HG03108 (cell line): ENCODE data around the gene ABRACL.
"Not testable (repeated sequence)": the region's sequence is repeated elsewhere in the genome, so short reads cannot be mapped to it uniquely, and the experiment has no call there.

Source experiments
- ATAC-seq: cut with Tn5 transposase; IDR thresholded peaks from one replicate; pipeline ENCODE4 v1.9.1; 2021; ENCODE audit warnings: moderate library complexity; ENCODE audit not compliant: unreplicated experiment

Gene ABRACL

DNA sequence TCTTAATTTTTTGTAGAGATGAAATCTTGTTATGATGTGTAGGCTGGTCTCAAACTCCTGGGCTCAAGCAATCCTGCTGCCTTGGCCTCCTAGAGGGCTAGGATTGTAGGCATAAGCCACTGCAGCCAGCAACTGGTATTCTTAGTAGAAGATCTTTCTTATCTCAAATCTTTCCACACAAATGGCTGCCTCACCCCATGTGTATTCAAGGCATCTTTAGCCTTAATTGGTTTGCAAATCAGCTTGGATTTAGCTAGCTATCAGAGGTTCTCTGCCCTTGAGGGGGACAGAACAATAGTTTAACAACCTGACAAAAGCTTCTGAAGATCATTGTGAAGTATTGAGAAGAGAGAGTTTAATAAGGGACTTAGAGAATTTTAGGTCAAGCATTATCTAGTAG is 17.9 kb upstream of the ABRACL start:
- no peak for ATAC-seq

DNA sequence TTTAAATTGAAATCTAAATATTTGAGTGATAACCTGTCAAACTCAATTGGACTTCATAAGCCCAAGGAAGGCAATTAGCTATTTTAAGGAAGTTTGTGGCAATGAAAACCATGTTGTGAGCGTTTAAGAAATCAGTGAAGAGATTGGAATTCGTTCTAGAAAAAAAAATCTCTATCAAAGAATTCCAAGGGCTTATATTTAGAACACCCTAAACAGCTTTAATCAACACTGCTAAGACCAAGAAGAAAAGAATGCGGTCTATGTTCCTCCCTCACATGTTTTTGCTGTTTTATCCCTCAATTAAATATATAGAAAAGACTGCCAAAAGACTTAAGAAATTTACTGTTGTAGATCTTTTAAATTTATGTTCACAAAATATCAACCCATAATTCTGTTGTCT is 16.6 kb upstream of the ABRACL start:
- ATAC-seq: no peak

DNA sequence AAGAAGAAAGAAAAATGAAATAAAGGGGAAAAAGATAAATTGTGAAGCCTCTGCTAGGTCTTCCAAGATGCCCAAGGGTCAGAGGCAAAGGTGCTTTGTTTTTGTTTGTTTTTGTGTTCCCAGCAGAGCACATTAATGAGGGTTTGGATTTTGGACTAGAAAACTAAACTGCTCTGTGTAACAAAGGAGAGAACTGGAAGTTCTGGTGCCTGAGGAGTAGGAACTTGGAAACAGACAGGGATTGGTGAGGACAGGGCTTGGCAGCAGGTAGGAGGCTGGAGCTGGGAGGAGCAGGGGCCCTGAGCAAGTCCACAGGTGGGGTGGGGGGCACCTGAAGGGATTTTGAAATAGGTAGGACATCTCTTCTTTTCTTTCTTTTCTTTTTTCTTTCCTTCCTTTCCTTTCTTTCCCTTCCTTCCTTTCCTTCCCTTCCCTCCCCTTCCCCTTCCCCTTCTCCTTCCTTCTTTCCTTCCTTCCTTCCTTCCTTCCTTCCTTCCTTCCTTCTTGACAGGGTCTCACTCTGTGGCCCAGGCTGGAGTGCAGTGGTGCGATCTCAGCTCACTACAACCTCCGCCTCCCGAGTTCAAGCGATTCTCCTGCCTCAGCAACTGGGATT is 15.3 kb upstream of the ABRACL start:
- no peak for ATAC-seq

DNA sequence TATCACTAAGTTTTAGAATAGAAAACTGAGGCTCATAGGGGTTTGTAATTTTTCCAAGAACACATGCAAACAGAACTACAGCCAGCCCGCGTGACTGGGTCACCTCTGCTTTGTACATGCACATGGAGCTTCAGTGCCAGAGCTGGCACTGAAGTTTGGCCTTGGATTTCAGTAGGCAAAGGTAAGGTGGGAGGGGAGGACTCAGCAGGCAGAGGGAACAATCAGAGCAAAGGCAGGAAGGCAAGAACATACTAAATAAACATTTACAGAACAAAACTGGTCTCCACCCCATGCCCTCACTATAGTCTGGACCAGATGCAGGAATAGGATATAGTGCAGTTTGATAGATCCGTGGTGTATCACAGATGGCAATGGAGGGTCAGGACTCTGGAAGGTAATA is 13.6 kb upstream of the ABRACL start:
- no peak for ATAC-seq

DNA sequence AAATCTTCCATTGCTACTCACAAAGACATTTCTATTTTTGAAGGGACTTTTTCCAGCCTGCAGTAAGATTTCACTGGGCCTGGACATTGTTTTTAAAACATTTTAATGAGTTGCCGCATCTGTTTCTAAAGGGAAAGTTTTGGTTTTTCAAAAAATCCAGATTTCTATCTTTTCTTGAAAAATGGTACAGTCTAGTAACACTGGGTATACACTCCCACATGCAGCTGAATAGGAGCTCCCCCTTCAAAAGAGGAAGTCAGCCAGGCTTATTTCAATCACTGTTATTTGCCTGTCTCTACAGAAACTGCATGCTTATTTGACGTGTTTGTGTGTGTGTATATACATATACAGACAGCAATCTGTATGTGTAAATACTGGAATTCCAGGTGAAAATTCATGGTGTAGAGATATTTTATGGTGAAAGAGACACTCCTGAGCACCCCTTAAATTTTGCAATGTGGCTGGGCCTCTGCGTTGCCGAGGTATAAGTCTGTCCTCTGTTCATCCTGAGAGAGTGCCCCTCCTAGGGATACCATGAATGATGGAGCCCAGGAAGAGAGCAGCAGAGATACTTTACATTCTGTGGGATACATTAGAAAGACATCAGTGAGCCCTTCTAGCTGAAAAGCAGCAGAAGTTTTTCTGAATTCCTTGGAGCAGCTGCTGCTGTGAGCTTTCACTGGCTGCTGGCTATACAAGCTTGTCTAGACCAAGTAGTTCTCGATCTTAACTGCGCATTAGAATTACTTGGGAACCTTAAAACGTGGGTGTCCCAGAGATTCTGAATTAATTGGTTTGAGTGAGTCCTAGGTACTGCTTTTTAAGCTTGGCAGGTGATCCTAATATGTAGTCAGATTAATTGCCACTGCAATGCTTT is 12.0 kb upstream of the ABRACL start:
- ATAC-seq: peak; percentile 78

DNA sequence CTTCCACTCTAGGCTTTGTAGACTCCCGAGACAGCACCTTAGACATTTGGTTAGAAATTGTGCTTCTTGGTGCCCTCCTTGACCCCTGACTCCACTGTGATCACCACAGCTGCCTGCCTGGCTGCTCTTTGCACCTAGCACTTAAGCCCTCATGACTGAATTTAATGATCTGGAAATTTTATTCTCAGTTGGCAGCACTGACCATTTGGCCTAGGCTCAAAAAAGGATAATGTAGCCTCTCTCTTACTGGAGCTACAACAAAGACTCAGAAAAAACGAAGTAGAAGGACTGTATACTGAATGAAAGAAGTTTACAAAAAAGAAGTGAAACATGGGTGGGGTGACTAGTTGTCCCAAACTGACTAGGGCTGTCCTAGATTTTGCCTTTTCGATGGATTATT is 11.3 kb upstream of the ABRACL start:
- no peak for ATAC-seq

DNA sequence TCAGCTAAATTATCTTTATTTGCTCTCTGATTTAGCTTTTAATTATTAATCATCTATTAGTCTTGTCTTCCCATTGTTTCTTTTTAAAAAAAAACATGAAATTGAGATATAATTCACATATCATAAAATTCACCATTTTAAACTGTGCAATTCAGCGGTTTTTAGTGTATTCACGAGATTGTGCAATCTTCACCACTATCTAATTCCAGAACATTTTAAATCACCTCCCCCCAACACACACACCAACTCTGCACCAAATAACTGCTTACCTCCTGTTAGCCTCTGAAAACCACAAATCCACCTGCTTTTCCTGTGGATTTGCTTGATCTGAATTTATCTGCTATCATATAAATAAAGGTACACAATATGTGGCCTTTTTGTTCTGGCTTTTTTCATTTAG is 8.8 kb upstream of the ABRACL start:
- ATAC-seq: no peak

DNA sequence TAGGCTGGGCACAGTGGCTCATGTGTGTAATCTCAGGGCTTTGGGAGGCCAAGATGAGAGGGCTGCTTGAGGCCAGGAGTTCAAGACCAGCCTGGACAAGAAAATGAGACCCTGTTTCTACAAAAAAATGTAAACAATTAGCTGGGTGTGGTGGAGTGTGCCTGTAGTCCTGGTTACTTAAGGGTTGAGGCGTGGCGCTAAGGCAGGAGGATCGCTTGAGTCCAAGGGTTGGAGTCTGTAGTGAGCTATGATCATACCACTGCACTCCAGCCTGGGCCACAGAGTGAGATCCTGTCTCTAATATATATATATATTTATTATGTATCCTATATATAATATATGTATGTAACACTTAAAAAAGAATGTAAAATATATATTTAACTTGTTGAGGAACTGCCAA is 7.9 kb upstream of the ABRACL start:
- no peak for ATAC-seq

DNA sequence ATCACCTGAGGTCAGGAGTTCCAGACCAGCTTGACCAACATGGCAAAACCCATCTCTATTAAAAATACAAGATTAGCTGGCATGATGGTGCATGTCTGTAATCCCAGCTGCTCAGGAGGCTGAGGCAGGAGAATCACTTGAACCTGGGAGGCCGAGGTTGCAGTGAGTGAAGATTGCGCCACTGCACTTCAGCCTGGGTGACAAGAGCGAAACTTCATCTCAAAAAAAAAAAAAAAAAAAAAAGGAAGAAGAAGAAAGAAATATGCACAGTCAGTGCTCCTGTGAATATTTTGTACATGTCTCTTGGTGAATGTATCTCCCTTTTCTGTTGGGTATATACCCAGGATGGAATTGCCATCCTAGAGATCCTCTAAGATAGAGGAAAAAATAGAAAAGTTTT is 3.1 kb upstream of the ABRACL start:
- ATAC-seq: not testable (repeated sequence)

DNA sequence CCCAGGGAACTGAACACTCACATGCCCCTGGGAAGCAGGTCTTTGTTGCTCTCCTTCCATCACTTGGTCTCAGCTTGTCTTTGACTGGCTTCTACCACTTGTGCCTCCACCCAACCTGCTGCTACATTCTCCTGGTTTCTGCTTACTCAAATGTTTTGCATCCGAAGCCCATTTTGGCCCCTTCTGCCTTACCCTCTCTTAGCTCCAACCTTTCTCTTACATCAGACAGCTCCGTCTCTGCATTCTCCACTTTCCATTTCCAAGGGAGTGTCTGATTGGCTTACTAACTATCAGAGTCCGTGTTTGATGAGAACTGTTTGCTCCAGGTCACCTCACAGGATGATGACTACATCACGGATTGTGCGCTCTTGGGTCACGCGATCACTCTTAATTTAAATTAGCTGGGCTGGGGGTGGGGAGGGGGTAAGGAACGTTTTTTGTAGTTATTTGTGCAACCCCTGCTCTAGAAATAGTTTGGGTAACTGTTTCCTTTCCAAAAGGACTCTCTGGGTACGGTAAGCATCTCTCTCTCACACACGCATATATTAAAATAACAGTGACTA is 844 bp upstream of the ABRACL start:
- peak; percentile 25 for ATAC-seq

DNA sequence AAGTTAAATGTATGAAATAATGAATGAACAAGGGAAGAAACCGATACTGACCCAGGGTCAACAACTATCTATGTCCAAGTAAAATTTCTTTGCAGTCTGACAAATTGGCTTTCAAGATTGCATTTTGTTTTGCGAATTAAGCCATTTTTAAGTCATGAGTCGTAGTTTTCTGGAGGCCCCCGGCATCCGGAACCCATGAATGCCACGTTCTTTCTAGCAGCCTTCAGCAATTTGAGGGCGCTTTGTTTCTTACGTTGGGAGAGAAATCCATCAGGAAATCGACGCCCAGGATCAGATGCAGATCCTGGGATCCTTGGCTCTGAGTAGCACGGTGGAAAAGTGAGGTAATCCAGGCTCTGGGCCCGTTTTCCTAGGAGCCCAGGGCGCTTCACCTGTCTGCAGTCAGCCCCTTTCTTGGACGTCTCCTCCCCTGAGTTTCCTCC is 309 bp upstream of the ABRACL start:
- ATAC-seq: no peak

DNA sequence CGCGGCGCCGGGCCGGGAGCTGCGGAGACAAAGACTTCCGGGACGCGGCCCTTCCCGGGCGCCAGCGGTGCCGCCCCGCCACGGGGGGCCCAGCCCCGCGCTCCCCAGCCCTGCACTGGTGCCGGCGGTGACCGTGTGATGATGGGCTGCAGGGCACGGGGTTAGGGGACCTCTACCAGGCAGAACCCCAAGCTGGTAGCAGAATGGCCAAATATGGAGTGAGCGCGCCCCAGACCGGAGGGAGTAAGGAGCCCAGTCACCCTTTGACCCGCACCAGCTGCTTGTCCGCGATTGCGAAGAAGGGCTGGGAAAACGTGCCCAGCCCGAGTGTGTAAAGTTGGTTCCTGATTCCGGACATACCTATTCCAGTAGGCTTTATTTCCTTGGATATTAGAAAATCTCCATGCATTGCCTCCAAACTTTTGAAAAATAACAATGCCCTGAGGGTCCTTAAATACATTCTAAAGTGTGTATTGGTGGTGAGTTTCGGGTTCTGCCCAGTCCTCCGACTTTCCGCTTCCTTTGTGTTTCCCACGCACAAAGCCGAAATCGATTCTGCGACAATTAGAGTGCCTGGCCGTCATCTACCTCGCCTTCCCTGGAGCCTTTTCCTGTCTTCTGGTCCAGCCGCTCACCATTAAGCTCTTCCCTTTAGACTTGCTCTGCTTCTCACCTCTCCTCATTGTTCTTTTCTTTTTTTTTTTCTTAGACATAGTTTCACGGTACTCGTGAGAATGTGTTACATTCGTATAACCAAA is 1.1 kb downstream of the ABRACL start:
- ATAC-seq: peak; percentile 27

DNA sequence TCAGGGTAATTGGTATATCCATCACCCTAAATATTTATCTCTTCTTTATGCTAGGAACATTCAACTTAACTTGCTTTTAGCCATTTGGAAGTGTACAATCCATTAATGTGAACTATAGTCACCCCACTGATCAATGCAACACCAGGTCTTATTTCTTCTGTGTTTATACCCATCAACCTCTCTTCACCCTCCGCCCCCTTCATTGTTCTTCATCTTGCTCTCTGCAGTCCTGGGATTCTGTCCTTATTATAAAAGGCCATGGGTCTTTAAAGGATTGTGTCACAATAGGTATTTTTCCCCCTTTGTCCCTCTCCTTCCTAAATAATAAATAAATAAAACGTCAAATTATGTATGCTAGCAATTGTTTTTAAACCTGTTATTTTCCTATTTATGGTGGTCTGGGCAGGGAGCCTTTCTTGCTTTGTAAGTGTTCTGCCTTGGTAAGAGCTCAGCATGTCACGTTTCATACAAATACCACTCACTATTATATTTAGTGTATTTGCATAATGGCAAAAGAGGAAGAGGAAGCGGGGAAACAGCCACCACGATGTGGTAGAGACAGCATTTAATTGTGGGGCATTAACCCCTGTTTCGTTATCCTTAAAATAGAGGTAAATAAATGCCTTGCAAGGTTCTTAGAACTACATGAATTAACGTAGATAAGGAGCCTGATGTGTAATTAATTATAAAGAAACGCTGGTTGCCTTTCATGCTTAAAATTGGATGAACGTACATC is 1.9 kb downstream of the ABRACL start:
- ATAC-seq: peak; percentile 50

DNA sequence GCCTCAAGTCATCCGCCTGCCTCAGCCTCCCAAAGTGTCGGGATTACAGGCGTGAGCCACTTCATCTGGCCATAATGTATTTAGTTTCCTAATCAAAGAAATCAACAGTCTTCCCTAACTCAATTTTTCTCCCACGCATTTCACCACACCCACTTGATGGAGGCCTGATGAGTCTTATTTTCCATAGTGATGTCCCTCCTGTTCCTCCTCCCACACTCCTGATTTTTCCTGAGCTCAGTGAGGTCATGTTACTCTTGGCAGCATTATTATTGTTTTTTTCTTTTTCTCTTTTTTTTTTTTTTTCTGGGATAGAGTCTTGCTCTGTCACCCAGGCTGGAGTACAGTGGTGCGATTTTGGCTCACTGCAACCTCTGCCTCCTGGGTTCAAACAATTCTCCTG is 8.9 kb downstream of the ABRACL start:
- ATAC-seq: no peak

DNA sequence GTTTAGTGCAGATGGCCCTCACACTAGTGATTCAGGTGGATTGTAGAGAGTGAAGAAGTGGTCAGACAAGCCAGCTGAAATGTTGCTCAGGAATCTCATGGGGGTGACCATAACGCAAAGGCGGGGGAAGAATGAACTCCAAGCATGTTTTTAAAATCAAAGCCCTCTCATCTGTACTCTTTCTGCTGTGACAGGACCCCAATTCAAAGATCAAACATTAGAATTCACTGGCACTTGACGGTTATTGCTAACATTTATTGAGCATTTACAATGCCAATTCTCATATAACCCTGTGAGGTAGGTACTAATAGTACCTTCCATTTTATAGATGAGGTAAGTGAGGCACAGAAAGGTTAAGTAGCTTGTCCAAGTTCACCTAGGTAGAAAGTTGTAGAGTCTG is 15.7 kb downstream of the ABRACL start:
- no peak for ATAC-seq

DNA sequence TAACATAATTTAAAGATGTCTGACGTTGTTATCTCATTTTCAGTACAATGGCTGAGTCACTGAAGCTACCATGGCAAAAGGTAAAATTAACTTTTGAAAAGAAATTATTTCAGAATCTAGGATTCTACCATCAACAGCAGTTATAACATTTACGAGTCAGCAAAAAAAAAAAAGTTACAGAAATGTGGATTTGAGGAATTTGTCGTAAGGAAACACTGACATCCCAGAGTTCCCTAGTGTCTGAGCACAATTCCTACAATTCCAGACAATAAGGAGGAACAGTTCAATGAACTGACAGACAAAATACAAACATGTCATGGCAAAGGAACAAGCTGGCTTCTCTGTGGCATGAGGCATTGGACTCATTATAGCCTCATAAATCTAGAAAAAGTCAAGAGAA is 19.1 kb downstream of the ABRACL start:
- no peak for ATAC-seq

DNA sequence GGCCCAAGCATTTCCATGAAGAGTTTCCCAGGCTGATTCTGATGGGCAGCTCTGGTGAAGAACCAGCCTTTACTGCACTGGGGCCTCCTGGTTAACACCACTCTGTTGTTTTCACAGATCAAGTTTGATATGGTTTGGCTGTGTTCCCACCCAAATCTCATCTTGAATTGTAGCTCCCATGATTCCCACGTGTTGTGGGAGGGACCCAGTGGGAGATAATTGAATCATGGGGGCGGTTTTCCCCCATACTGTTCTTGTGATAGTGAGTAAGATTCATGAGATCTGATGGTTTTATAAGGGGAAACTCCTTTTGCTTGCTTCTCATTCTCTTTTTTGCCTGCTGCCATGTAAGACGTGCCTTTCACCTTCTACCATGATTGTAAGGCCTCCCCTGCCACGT is 20.4 kb downstream of the ABRACL start:
- not testable (repeated sequence) for ATAC-seq

DNA sequence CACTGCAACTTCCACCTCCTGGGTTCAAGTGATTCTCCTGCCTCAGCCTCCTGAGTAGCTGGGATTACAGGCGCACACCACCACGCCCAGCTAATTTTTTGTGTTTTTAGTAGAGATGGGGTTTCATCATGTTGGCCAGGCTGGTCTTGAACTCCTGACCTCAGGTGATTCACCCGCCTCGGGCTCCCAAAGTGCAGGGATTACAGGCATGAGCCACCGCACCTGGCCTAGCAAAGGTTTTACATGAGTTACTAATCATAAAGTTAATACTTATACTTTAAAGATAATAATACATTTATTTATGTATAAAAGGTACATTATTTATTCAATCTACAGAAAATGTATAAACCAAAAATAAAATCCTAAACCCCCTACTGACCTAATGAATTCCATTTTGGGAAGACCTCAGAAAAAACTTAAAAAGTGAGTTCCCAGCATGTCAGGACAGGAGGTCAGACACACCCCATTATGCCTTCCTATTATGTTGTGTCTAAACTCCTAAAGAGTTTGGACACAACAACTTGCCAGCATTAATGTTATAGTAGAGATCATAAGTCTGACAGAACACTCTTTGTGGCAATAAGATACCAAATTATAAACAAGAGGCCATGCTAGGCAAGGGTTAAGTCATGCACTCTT is 21.7 kb downstream of the ABRACL start:
- ATAC-seq: not testable (repeated sequence)

DNA sequence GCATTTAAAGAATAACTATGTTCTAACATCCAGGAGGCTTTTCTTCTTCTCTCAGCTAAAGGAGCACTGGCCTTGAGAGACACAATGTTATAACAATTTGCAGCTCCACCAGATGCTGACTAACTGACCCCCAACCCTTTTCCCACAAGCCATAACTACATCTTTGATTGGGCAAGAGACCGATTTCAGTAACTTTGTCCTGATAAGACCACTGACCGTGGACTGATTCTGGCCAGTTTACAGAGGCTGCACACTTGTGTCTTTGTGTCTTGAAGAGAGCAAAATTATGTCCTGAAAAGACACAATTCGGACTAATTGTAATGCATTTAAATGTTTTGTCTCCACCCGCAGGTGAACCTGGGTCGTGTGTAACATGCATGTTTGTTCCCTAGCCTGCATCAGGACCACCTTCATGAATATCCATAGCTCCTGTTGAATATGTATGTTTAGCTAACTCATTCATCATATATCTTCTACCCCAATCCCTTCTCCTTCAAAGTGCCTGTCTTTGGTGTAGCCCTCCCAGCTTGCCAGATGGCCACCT is 22.3 kb downstream of the ABRACL start:
- no peak for ATAC-seq
